NCI-H82 (cell line): Measurements from ENCODE around the gene TBRG4.
A peak's percentile ranks its signal among the peaks of the same experiment; 100 is the strongest.
"Not testable (repeated sequence)": the region's sequence is repeated elsewhere in the genome, so short reads cannot be mapped to it uniquely, and the experiment has no call there.

Source experiments
- DNase-seq: peaks from one replicate; lab custom pipeline; 2025; lab: John Stamatoyannopoulos, UW

TBRG4 gene

GRCh38 chr7:45111298-45112223 lies at the start of gene TBRG4:
TBRG4 (minus strand) TSS chr7:45111697; CDS start chr7:45109237, 2,460 bp downstream.
- DNase-seq, result peak; percentile 97

GRCh38 chr7:45161138-45161537 lies 49.6 kb upstream of the TBRG4 start:
- no peak for DNase-seq

GRCh38 chr7:45160417-45160881 lies 49.0 kb upstream of the TBRG4 start:
- no peak for DNase-seq

GRCh38 chr7:45159296-45159695 lies 47.8 kb upstream of the TBRG4 start:
- DNase-seq, result no peak

GRCh38 chr7:45158471-45158870 lies 47.0 kb upstream of the TBRG4 start:
- no peak for DNase-seq

- DNase-seq, result no peak
Observed at GRCh38 chr7:45157653-45158401, 46.3 kb upstream of the TBRG4 start, which contains the start of gene RAMP3. RAMP3 (plus strand) TSS chr7:45157791; CDS start chr7:45157829, 38 bp downstream.

- DNase-seq, result no peak
Observed at GRCh38 chr7:45157286-45157652, 45.8 kb upstream of the TBRG4 start.

- no peak for DNase-seq
Observed at GRCh38 chr7:45156516-45157272, 45.2 kb upstream of the TBRG4 start.

GRCh38 chr7:45155941-45156340 lies 44.4 kb upstream of the TBRG4 start:
- no peak for DNase-seq

- DNase-seq, result no peak
Observed at GRCh38 chr7:45155357-45155900, 43.9 kb upstream of the TBRG4 start.

- DNase-seq, result not testable (repeated sequence)
Observed at GRCh38 chr7:45153861-45154260, 42.4 kb upstream of the TBRG4 start.

- no peak for DNase-seq
Observed at GRCh38 chr7:45153233-45153632, 41.7 kb upstream of the TBRG4 start.

- peak; percentile 93 for DNase-seq
Observed at GRCh38 chr7:45151967-45152366, 40.5 kb upstream of the TBRG4 start.

- DNase-seq, result peak; percentile 20
Observed at GRCh38 chr7:45151131-45151684, 39.7 kb upstream of the TBRG4 start.

- no peak for DNase-seq
Observed at GRCh38 chr7:45150199-45150598, 38.7 kb upstream of the TBRG4 start.

- DNase-seq, result no peak
Observed at GRCh38 chr7:45149606-45150005, 38.1 kb upstream of the TBRG4 start.

- DNase-seq, result no peak
Observed at GRCh38 chr7:45148653-45148973, 37.1 kb upstream of the TBRG4 start.

- no peak for DNase-seq
Observed at GRCh38 chr7:45147858-45148652, 36.6 kb upstream of the TBRG4 start.

GRCh38 chr7:45146531-45147379 lies 35.3 kb upstream of the TBRG4 start:
- DNase-seq, result no peak

- DNase-seq, result no peak
Observed at GRCh38 chr7:45145881-45146280, 34.4 kb upstream of the TBRG4 start.
